A549 (cell line): ENCODE results near the gene TXNRD1. TPM values are rescaled to one million over a fixed set of nuclear protein-coding genes. Genes with fewer than 3 reads are reported as not detected.

Experiments
- ATAC-seq, 2 experiments: fragments of 200-7000 bp in 1 of 2; fragments of >200 bp in 1 of 2; cut with Nextera tagmentation in 1 of 2; cut with Tn5 transposase in 1 of 2; 3 replicates each; pipeline versions ENCODE4 v1.8.0 to v1.9.1; 2018 to 2020; ENCODE audit warnings: mild to moderate bottlenecking in 1 of 2, moderate library complexity in 1 of 2
- CTCF ChIA-PET: fragments of 300-600 bp; sonication (Branson Sonifier 250); formaldehyde crosslinking; extraction: SDS; loops from one replicate; lab custom pipeline; 2021; ENCODE audit warnings: antibody characterized with exemption, inconsistent platforms; lab: Yijun Ruan, JAX
- POLR2A ChIA-PET: fragments of 350-600 bp; formaldehyde crosslinking; extraction: SDS; loops from one replicate; lab custom pipeline; 2021; ENCODE audit warnings: antibody characterized with exemption, inconsistent platforms; lab: Yijun Ruan, JAX
- DNase-seq, 2 experiments: peaks; one replicate each; pipeline versions ENCODE4 v3.0.0 to v3.0.0-alpha.2; 2011 to 2016; ENCODE audit warnings: low read depth in 1 of 2, low spot score in 1 of 2
- FAIRE-seq: peaks from 2 replicates; lab custom pipeline; 2011; peaks lifted over from hg19 to GRCh38; lab: Jason Lieb, UNC
- H3K27ac ChIP-seq, 2 experiments: fragments of >200 bp; sonication (Bioruptor Twin); formaldehyde crosslinking; 3 replicates each; pipeline ENCODE4 v1.5.1; 2016 to 2017
- H3K4me1 ChIP-seq: fragments of >200 bp; sonication (Bioruptor Twin); formaldehyde crosslinking; 3 replicates; pipeline ENCODE4 v1.6.1; 2016
- H3K4me2 ChIP-seq: fragments of >200 bp; sonication (Bioruptor Twin); formaldehyde crosslinking; 3 replicates; pipeline ENCODE4 v1.6.1; 2016
- H3K4me3 ChIP-seq: fragments of >200 bp; sonication (Bioruptor Twin); formaldehyde crosslinking; 3 replicates; pipeline ENCODE4 v1.5.1; 2016
- H3K9me3 ChIP-seq: fragments of >200 bp; sonication (Bioruptor Twin); formaldehyde crosslinking; 3 replicates; pipeline ENCODE4 v1.6.1; 2016
- CBX8 ChIP-seq: fragments of 200-600 bp; sonication (generic); IDR thresholded peaks from 2 replicates; pipeline ENCODE4 v1.6.1; 2016
- CTCF ChIP-seq: fragments of >200 bp; sonication (Bioruptor Twin); formaldehyde crosslinking; IDR thresholded peaks from 3 replicates; pipeline ENCODE4 v1.5.1; 2016
- EHF ChIP-seq: fragments of 250-450 bp; sonication (Bioruptor Pico); IDR thresholded peaks from 2 replicates; pipeline ENCODE4 v1.5.0; 2020; ENCODE audit warnings: mild to moderate bottlenecking
- ELK1 ChIP-seq: fragments of 150-350 bp; IDR thresholded peaks from 2 replicates; pipeline ENCODE4 v1.6.1; 2014; ENCODE audit warnings: low read depth, mild to moderate bottlenecking, low read length
- ESRRA ChIP-seq: fragments of 150-350 bp; IDR thresholded peaks from 2 replicates; pipeline ENCODE4 v1.6.1; 2014; ENCODE audit warnings: mild to moderate bottlenecking, low read length, borderline replicate concordance
- FOSB ChIP-seq: fragments of 250-450 bp; sonication (Bioruptor Pico); IDR thresholded peaks from 2 replicates; pipeline ENCODE4 v1.5.0; 2020; ENCODE audit warnings: mild to moderate bottlenecking, moderate library complexity
- FOSL2 ChIP-seq, 2 experiments: fragments of 450-650 bp in 1 of 2; fragments of >200 bp in 1 of 2; sonication (Bioruptor Twin) in 1 of 2; formaldehyde crosslinking; IDR thresholded peaks; 2 replicates each; pipeline versions ENCODE4 v1.5.0 to v1.6.1; 2016 to 2020; ENCODE audit warnings: mild to moderate bottlenecking in 1 of 2, moderate library complexity in 1 of 2
- FOXS1 ChIP-seq: fragments of 250-450 bp; sonication (Bioruptor Pico); IDR thresholded peaks from 2 replicates; pipeline ENCODE4 v1.5.0; 2020; ENCODE audit warnings: mild to moderate bottlenecking, moderate library complexity
- GATA3 ChIP-seq: IDR thresholded peaks from 2 replicates; pipeline ENCODE4 v1.6.1; 2012; ENCODE audit warnings: borderline replicate concordance
- HES2 ChIP-seq: fragments of >200 bp; sonication (Bioruptor Twin); formaldehyde crosslinking; IDR thresholded peaks from 2 replicates; pipeline ENCODE4 v1.6.1; 2016
- HOXA7 ChIP-seq: fragments of 250-450 bp; sonication (Bioruptor Pico); IDR thresholded peaks from 2 replicates; pipeline ENCODE4 v1.5.0; 2020; ENCODE audit warnings: mild to moderate bottlenecking, moderate library complexity
- HOXB13 ChIP-seq: fragments of 250-450 bp; sonication (Bioruptor Pico); IDR thresholded peaks from 2 replicates; pipeline ENCODE4 v1.5.0; 2020; ENCODE audit warnings: low read depth, mild to moderate bottlenecking, moderate library complexity
- HOXB5 ChIP-seq: fragments of 250-450 bp; sonication (Bioruptor Pico); IDR thresholded peaks from 2 replicates; pipeline ENCODE4 v1.5.0; 2020; ENCODE audit warnings: mild to moderate bottlenecking, moderate library complexity
- JUN ChIP-seq, 2 experiments: fragments of >200 bp; sonication (Bioruptor Twin); formaldehyde crosslinking; IDR thresholded peaks; 2 replicates in 1 of 2; 3 replicates in 1 of 2; pipeline ENCODE4 v1.6.1; 2016 to 2017
- KDM1A ChIP-seq: fragments of 200-600 bp; sonication (generic); IDR thresholded peaks from 2 replicates; pipeline ENCODE4 v1.6.1; 2016; ENCODE audit warnings: low read depth, mild to moderate bottlenecking
- POLR2A ChIP-seq: IDR thresholded peaks from 2 replicates; pipeline ENCODE4 v1.6.1; 2012; ENCODE audit warnings: mild to moderate bottlenecking, low read length
- POLR2AphosphoS2 ChIP-seq: conservative IDR thresholded peaks from 2 replicates; pipeline ENCODE4 v1.6.1; 2012; ENCODE audit warnings: low read length, improper control_type of control experiment, inconsistent platforms
- RARB ChIP-seq: fragments of 250-450 bp; sonication (Bioruptor Pico); IDR thresholded peaks from 2 replicates; pipeline ENCODE4 v1.8.0; 2021; ENCODE audit warnings: mild to moderate bottlenecking, moderate library complexity
- SMC3 ChIP-seq: fragments of >200 bp; sonication (Bioruptor Twin); formaldehyde crosslinking; IDR thresholded peaks from 3 replicates; pipeline ENCODE4 v1.6.1; 2018; ENCODE audit warnings: inconsistent platforms
- SREBF2 ChIP-seq: fragments of 450-650 bp; IDR thresholded peaks from 2 replicates; pipeline ENCODE4 v1.6.1; 2014; ENCODE audit warnings: mild to moderate bottlenecking, moderate library complexity
- TFCP2L1 ChIP-seq: fragments of 250-450 bp; sonication (Bioruptor Pico); IDR thresholded peaks from 2 replicates; pipeline ENCODE4 v1.5.0; 2021; ENCODE audit warnings: mild to moderate bottlenecking
- TP53 ChIP-seq: fragments of 250-450 bp; sonication (Bioruptor Pico); IDR thresholded peaks from 2 replicates; pipeline ENCODE4 v1.5.0; 2021; ENCODE audit warnings: mild to moderate bottlenecking, moderate library complexity
- USF2 ChIP-seq: fragments of 450-650 bp; IDR thresholded peaks from 2 replicates; pipeline ENCODE4 v1.6.1; 2014; ENCODE audit warnings: antibody characterized with exemption
- ZSCAN20 ChIP-seq: fragments of 250-450 bp; sonication (Bioruptor Pico); IDR thresholded peaks from 2 replicates; pipeline ENCODE4 v1.8.0; 2022; ENCODE audit warnings: mild to moderate bottlenecking, moderate library complexity
- WGBS: methylation state at CpG from one replicate; pipeline ENCODE4 v1.1.6; 2017; ENCODE audit errors: missing lambda C conversion rate; 5-methylcytosine and 5-hydroxymethylcytosine counted together
- polyA plus RNA-seq, 4 experiments: library from polyadenylated mRNA; depleted of rRNA in 3 of 4; stranded (reverse); fragments of >200 nt; fragmentation: RNase III in 1 of 4; extraction: RNeasy Plus Mini Kit Qiagen cat#74134 plus additional on column Dnase treatment in 1 of 4; gene quantifications; 2 replicates in 3 of 4; 3 replicates in 1 of 4; pipeline ENCODE4 v1.2.3, GENCODE V29; 2011 to 2017

TXNRD1 gene
- polyA plus RNA-seq, 2 of the 4 experiments (the other 2 are of a cell fraction): 899 to 1,230 TPM

- H3K9me3 ChIP-seq: no peaks in the 10 kb centered on the region
- no peak for TF ChIP-seq HOXB5 (CRISPR knock-in tag)
- no peak for TF ChIP-seq CTCF
- TF ChIP-seq HOXA7 (CRISPR knock-in tag): peak; percentile 92
- no peak for TF ChIP-seq ESRRA
- peak; percentile 75; the same call in 1 of the 2 replicates for TF ChIP-seq TP53 (CRISPR knock-in tag)
- TF ChIP-seq TFCP2L1 (CRISPR knock-in tag): 0 out of 2 replicates have a peak, but pooled peaks have one; percentile 77
- TF ChIP-seq FOSB (CRISPR knock-in tag): peak; percentile 92
- peak; percentile 53 for TF ChIP-seq USF2
- TF ChIP-seq GATA3: no peak; the same call in 1 of the 2 replicates
- no peak for TF ChIP-seq ELK1
- TF ChIP-seq FOSL2 (IDR thresholded peaks at IDR 0.05): no peak
- peak; percentile 3; the same call in 1 of the 2 replicates for TF ChIP-seq FOSL2 (CRISPR knock-in tag; IDR thresholded peaks at IDR 0.05)
- TF ChIP-seq, all 56 proteins: peak for 6
- WGBS: 52% methylated on average over 8 of the region's 8 CpGs
- DNase-seq (no peak), FAIRE-seq (no peak), ATAC-seq (peak; percentile 11 to 20; a peak in 4 of 6 replicates)
- ChIA-PET POLR2A (no interaction called here), CTCF (interaction anchor here (0.9 to 1.5 kb wide), 2 partner anchors 8 to 119 kb away, joined by 3 to 4 read pairs; partner anchors contain the start of gene TXNRD1)
- H3K27ac ChIP-seq: peak overlapping the region in 1 of 2 experiments; percentile 45; a peak in 3 of 6 replicates
- peaks cover 100% of the 10 kb centered on the region for H3K4me1 ChIP-seq
- H3K4me3 ChIP-seq: no peak overlapping the region
- H3K4me2 ChIP-seq: peak overlapping the region; percentile 17
Measured at GRCh38 chr12:104334581-104334980, 119.0 kb downstream of the TXNRD1 start.

GRCh38 chr12:104336115-104336514, 120.5 kb downstream of the TXNRD1 start:
- ChIA-PET CTCF (no interaction called here), POLR2A (no interaction called here)
- ATAC-seq (no peak), DNase-seq (no peak), FAIRE-seq (no peak)
- WGBS: 83% methylated on average over 2 of the region's 2 CpGs
- no peaks in the 10 kb centered on the region for H3K9me3 ChIP-seq
- no peak overlapping the region for H3K4me2 ChIP-seq
- H3K4me1 ChIP-seq: peaks cover 100% of the 10 kb centered on the region
- H3K27ac ChIP-seq: no peak overlapping the region
- H3K4me3 ChIP-seq: no peak overlapping the region
- TF ChIP-seq TFCP2L1 (CRISPR knock-in tag): peak; percentile 57; the same call in 1 of the 2 replicates
- TF ChIP-seq RARB (CRISPR knock-in tag): no peak
- TF ChIP-seq EHF (CRISPR knock-in tag): 0 out of 2 replicates have a peak, but pooled peaks have one; percentile 28
- TF ChIP-seq TP53 (CRISPR knock-in tag): no peak
- 0 out of 5 replicates have a peak, but pooled peaks of 1 of the 2 experiments have one; percentile 46 for TF ChIP-seq JUN (IDR thresholded peaks at IDR 0.05)
- no peak for TF ChIP-seq POLR2A
- TF ChIP-seq CBX8: no peak

- H3K27ac ChIP-seq: 0 out of 6 replicates have a peak overlapping the region, but pooled peaks of 1 of the 2 experiments have one; percentile 9
- ATAC-seq: peak in 1 of 2 experiments; percentile 4; a peak in 2 of 6 replicates
- TF ChIP-seq HOXB13 (no peak), POLR2A (no peak), POLR2AphosphoS2 (peak; percentile 96), HOXA7 (CRISPR knock-in tag) (no peak; the same call in 1 of the 2 replicates), FOSB (CRISPR knock-in tag) (peak; percentile 39; the same call in 1 of the 2 replicates), SREBF2 (no peak), KDM1A (no peak), TFCP2L1 (CRISPR knock-in tag) (0 out of 2 replicates have a peak, but pooled peaks have one; percentile 18), RARB (CRISPR knock-in tag) (no peak), HES2 (no peak), SMC3 (no peak), ZSCAN20 (no peak), FOXS1 (CRISPR knock-in tag) (no peak), TP53 (CRISPR knock-in tag) (0 out of 2 replicates have a peak, but pooled peaks have one; percentile 24), JUN (IDR thresholded peaks at IDR 0.05) (peak in 1 of 2 experiments; percentile 12; a peak in 1 of 5 replicates), HOXB5 (CRISPR knock-in tag) (no peak)
- TF ChIP-seq, all 56 proteins: peak for 5
- DNase-seq (no peak), FAIRE-seq (no peak)
- ChIA-PET CTCF (interaction anchor here (0.7 to 1.6 kb wide), 3 partner anchors 74 to 159 kb away, joined by 3 to 7 read pairs (median 3); partner anchors contain the start of gene TXNRD1), POLR2A (no interaction called here)
- Histone ChIP-seq H3K4me1 (peaks cover 100% of the 10 kb centered on the region), H3K4me2 (no peak overlapping the region), H3K4me3 (no peak overlapping the region), H3K9me3 (no peaks in the 10 kb centered on the region)
- WGBS: 79% methylated on average over 7 of the region's 7 CpGs
Measured at GRCh38 chr12:104337030-104337558, 121.5 kb downstream of the TXNRD1 start.
